HG03064 (cell line): ENCODE results near the gene SSPN.
"Not testable (repeated sequence)": the region's sequence is repeated elsewhere in the genome, so short reads cannot be mapped to it uniquely, and the experiment has no call there.

ENCODE experiments used
- ATAC-seq: cut with Tn5 transposase; IDR thresholded peaks from one replicate; pipeline ENCODE4 v1.9.1; 2021; ENCODE audit warnings: low read depth; ENCODE audit not compliant: unreplicated experiment

Gene SSPN

GRCh38 chr12:26226629-26227360 is 31.4 kb downstream of the SSPN start:
- ATAC-seq: no peak

- no peak for ATAC-seq
Observed at GRCh38 chr12:26227361-26227745, 32.0 kb downstream of the SSPN start.

- ATAC-seq: no peak
Observed at GRCh38 chr12:26229910-26230309, 34.5 kb downstream of the SSPN start.

GRCh38 chr12:26231470-26231869 is 36.1 kb downstream of the SSPN start:
- ATAC-seq: no peak

GRCh38 chr12:26231921-26232320 is 36.5 kb downstream of the SSPN start:
- ATAC-seq: no peak

GRCh38 chr12:26233631-26234030 is 38.3 kb downstream of the SSPN start:
- ATAC-seq: no peak

GRCh38 chr12:26235465-26235864 is 40.1 kb downstream of the SSPN start:
- ATAC-seq: not testable (repeated sequence)

GRCh38 chr12:26238341-26239121 is 43.2 kb downstream of the SSPN start:
- ATAC-seq: no peak

GRCh38 chr12:26239122-26239851 is 43.9 kb downstream of the SSPN start:
- no peak for ATAC-seq

GRCh38 chr12:26239852-26240815 is 44.8 kb downstream of the SSPN start:
- no peak for ATAC-seq

- no peak for ATAC-seq
Observed at GRCh38 chr12:26241080-26241479, 45.7 kb downstream of the SSPN start.

- ATAC-seq: no peak
Observed at GRCh38 chr12:26242683-26243082, 47.3 kb downstream of the SSPN start.

GRCh38 chr12:26244503-26244902 is 49.1 kb downstream of the SSPN start:
- ATAC-seq: no peak

GRCh38 chr12:26245175-26245942 is 50.0 kb downstream of the SSPN start:
- ATAC-seq: no peak

GRCh38 chr12:26246483-26247164 is 51.3 kb downstream of the SSPN start:
- no peak for ATAC-seq

GRCh38 chr12:26247873-26248272 is 52.5 kb downstream of the SSPN start:
- ATAC-seq: no peak

GRCh38 chr12:26250801-26251200 is 55.4 kb downstream of the SSPN start:
- ATAC-seq: no peak

GRCh38 chr12:26251600-26251999 is 56.2 kb downstream of the SSPN start:
- no peak for ATAC-seq

GRCh38 chr12:26252946-26253345 is 57.6 kb downstream of the SSPN start:
- no peak for ATAC-seq
